Neural progenitor cell (in vitro differentiated cells): ENCODE measurements around the gene CREB3. TPM values are rescaled to one million over a fixed set of nuclear protein-coding genes. Genes with fewer than 3 reads are reported as not detected.
A peak's percentile ranks its signal among the peaks of the same experiment; 100 is the strongest.

Experiments
- DNase-seq: peaks from one replicate; pipeline ENCODE4 v3.0.0-alpha.2; 2016; ENCODE audit warnings: low spot score
- H2AFZ ChIP-seq: fragments of 200-600 bp; sonication (generic); replicated peaks from 2 replicates; pipeline ENCODE4 v1.6.1; 2016; ENCODE audit warnings: antibody characterized with exemption
- H3F3A ChIP-seq: fragments of 200-600 bp; sonication (generic); 2 replicates; pipeline ENCODE4 v1.6.1; 2016; ENCODE audit warnings: antibody characterized with exemption, low read depth
- H3K27ac ChIP-seq: fragments of 200-600 bp; sonication (generic); 2 replicates; pipeline ENCODE4 v1.5.1; 2016; ENCODE audit warnings: mild to moderate bottlenecking
- H3K27me3 ChIP-seq: fragments of 200-600 bp; sonication (generic); 2 replicates; pipeline ENCODE4 v1.6.1; 2016; ENCODE audit warnings: mild to moderate bottlenecking, moderate library complexity
- H3K36me3 ChIP-seq: fragments of 200-600 bp; sonication (generic); 2 replicates; pipeline ENCODE4 v1.5.1; 2016
- H3K4me1 ChIP-seq: fragments of 200-600 bp; sonication (generic); 2 replicates; pipeline ENCODE4 v1.6.1; 2016; ENCODE audit warnings: mixed run types
- H3K4me2 ChIP-seq: fragments of 200-600 bp; sonication (generic); 2 replicates; pipeline ENCODE4 v1.6.1; 2016
- H3K4me3 ChIP-seq: fragments of 200-600 bp; sonication (generic); 2 replicates; pipeline ENCODE4 v1.5.1; 2016
- H3K79me2 ChIP-seq: fragments of 200-600 bp; sonication (generic); 2 replicates; pipeline ENCODE4 v1.6.1; 2016; ENCODE audit warnings: low read depth
- H3K9ac ChIP-seq: fragments of 200-600 bp; sonication (generic); 2 replicates; pipeline ENCODE4 v1.6.1; 2016
- H3K9me3 ChIP-seq: fragments of 200-600 bp; sonication (generic); 2 replicates; pipeline ENCODE4 v1.5.1; 2016; ENCODE audit warnings: low read depth
- H4K20me1 ChIP-seq: fragments of 200-600 bp; sonication (generic); 2 replicates; pipeline ENCODE4 v1.6.1; 2016; ENCODE audit warnings: low read depth
- H3K27ac Mint-ChIP-seq: 3 replicates; pipeline ENCODE4 v1.8.0; 2021; ENCODE audit warnings: mixed read lengths
- H3K27me3 Mint-ChIP-seq: 2 replicates; pipeline ENCODE4 v1.8.0; 2022; ENCODE audit warnings: low read depth, mild to moderate bottlenecking, inconsistent platforms, moderate library complexity, mixed read lengths; ENCODE audit not compliant: insufficient read depth
- H3K36me3 Mint-ChIP-seq: 3 replicates; pipeline ENCODE4 v1.8.0; 2021; ENCODE audit warnings: mixed read lengths
- H3K4me1 Mint-ChIP-seq: 3 replicates; pipeline ENCODE4 v1.8.0; 2021; ENCODE audit warnings: mixed read lengths
- H3K4me3 Mint-ChIP-seq: 3 replicates; pipeline ENCODE4 v1.8.0; 2021; ENCODE audit warnings: mild to moderate bottlenecking, moderate library complexity, mixed read lengths
- H3K9me3 Mint-ChIP-seq: 3 replicates; pipeline ENCODE4 v1.8.0; 2020; ENCODE audit warnings: mixed read lengths
- EZH2 ChIP-seq: fragments of 200-600 bp; sonication (generic); IDR thresholded peaks from 2 replicates; pipeline ENCODE4 v1.6.1; 2017; ENCODE audit warnings: antibody characterized with exemption, mild to moderate bottlenecking, moderate library complexity
- EZH2phosphoT487 ChIP-seq: fragments of 200-600 bp; sonication (generic); IDR thresholded peaks from 2 replicates; pipeline ENCODE4 v1.6.1; 2017; ENCODE audit warnings: antibody characterized with exemption
- total RNA-seq: library from RNA; depleted of rRNA; stranded (reverse); fragments of >200 nt; gene quantifications from 2 replicates; pipeline ENCODE4 v1.2.3, GENCODE V29; 2015; ENCODE audit warnings: low replicate concordance
- TF ChIP-seq, protein P1 (sequence below): fragments of 200-600 bp; sonication (generic); IDR thresholded peaks from 2 replicates; pipeline ENCODE4 v1.5.1; 2017; ENCODE audit warnings: antibody characterized with exemption, mild to moderate bottlenecking

The CREB3 gene
- total RNA-seq, 1 donor from 2014 or later, result 27.9 TPM

DNA sequence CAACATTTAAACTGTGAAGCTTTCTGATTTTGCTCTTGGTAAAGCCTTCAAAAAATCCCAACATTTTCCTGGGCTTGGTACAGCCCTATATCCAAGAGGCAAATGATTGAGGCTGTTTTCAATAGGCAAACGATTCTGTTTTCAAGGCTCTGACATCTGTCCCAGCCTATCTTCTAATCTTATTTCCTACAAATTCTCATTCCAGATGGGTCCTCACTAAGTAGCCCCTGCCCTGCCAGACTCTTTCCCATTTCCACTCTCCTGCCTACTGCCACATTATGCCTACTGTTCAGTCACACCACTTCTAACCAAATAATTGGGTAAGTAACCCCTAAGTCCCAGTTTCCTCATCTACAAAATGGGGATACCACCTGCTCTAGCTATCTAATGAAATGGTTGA is 13.1 kb downstream of the CREB3 start:
- H4K20me1 ChIP-seq, result peaks cover 48% of the 10 kb centered on the region

DNA sequence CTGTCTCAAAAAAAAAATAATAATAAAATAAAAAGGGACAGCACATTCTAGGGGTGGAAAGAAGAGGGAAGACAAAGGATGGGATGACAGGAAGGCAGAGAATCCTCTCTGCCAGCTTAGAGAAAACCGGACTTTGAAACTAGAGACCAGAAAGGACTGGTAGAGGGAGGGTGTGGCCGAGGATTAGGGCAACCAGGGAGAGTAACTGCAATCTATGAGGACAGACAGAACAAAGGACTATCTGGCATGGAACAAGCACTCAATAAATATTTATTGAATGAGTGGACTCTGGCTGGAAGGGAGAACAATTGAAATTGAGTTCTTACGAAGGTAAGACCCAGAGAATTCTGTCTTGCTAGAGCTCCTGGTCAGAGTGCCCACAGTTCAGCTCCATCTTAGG is 14.1 kb downstream of the CREB3 start:
- Histone ChIP-seq H3K4me2 (peak overlapping the region; percentile 98), H3K36me3 (no peaks in the 10 kb centered on the region), H3K4me1 (peaks cover 21% of the 10 kb centered on the region), H3K27me3 (no peaks in the 10 kb centered on the region), H3K27ac (no peak overlapping the region), H3K79me2 (peaks cover 64% of the 10 kb centered on the region), H2AFZ (no peak overlapping the region), H3K9ac (no peak overlapping the region), H3F3A (peaks cover 10% of the 10 kb centered on the region), H3K9me3 (no peaks in the 10 kb centered on the region), H4K20me1 (peaks cover 48% of the 10 kb centered on the region), H3K4me3 (peak overlapping the region; percentile 75)
- no peaks in the 10 kb centered on the region for H3K9me3 Mint-ChIP-seq
- peaks cover 33% of the 10 kb centered on the region for H3K36me3 Mint-ChIP-seq
- TF ChIP-seq EZH2, result no peak
- TF ChIP-seq EZH2phosphoT487, result no peak
- TF ChIP-seq, protein P1, sequence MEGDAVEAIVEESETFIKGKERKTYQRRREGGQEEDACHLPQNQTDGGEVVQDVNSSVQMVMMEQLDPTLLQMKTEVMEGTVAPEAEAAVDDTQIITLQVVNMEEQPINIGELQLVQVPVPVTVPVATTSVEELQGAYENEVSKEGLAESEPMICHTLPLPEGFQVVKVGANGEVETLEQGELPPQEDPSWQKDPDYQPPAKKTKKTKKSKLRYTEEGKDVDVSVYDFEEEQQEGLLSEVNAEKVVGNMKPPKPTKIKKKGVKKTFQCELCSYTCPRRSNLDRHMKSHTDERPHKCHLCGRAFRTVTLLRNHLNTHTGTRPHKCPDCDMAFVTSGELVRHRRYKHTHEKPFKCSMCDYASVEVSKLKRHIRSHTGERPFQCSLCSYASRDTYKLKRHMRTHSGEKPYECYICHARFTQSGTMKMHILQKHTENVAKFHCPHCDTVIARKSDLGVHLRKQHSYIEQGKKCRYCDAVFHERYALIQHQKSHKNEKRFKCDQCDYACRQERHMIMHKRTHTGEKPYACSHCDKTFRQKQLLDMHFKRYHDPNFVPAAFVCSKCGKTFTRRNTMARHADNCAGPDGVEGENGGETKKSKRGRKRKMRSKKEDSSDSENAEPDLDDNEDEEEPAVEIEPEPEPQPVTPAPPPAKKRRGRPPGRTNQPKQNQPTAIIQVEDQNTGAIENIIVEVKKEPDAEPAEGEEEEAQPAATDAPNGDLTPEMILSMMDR, result no peak
- H3K27me3 Mint-ChIP-seq, result peaks cover 3% of the 10 kb centered on the region
- H3K27ac Mint-ChIP-seq, result no peak overlapping the region
- peak overlapping the region; percentile 94 for H3K4me3 Mint-ChIP-seq
- DNase-seq, result no peak
- peaks cover 30% of the 10 kb centered on the region for H3K4me1 Mint-ChIP-seq

More for the DNA sequence above, 13.1 kb downstream of the CREB3 start:
- H3F3A ChIP-seq, result peaks cover 10% of the 10 kb centered on the region
- no peak overlapping the region for H3K27ac Mint-ChIP-seq
- peaks cover 3% of the 10 kb centered on the region for H3K27me3 Mint-ChIP-seq
- H3K4me3 Mint-ChIP-seq, result peak overlapping the region; percentile 46
- H3K36me3 ChIP-seq, result no peaks in the 10 kb centered on the region
- peaks cover 30% of the 10 kb centered on the region for H3K4me1 Mint-ChIP-seq
- no peaks in the 10 kb centered on the region for H3K9me3 ChIP-seq
- H3K27ac ChIP-seq, result no peak overlapping the region
- H3K4me2 ChIP-seq, result peak overlapping the region; percentile 98
- H3K4me3 ChIP-seq, result no peak overlapping the region
- no peak overlapping the region for H2AFZ ChIP-seq
- peaks cover 27% of the 10 kb centered on the region for H3K36me3 Mint-ChIP-seq
- no peaks in the 10 kb centered on the region for H3K27me3 ChIP-seq
- TF ChIP-seq, protein P1, result no peak
- TF ChIP-seq EZH2 (no peak), EZH2phosphoT487 (no peak)
- no peaks in the 10 kb centered on the region for H3K9me3 Mint-ChIP-seq
- peaks cover 64% of the 10 kb centered on the region for H3K79me2 ChIP-seq
- DNase-seq, result no peak
- H3K4me1 ChIP-seq, result peaks cover 21% of the 10 kb centered on the region
- H3K9ac ChIP-seq, result no peak overlapping the region

DNA sequence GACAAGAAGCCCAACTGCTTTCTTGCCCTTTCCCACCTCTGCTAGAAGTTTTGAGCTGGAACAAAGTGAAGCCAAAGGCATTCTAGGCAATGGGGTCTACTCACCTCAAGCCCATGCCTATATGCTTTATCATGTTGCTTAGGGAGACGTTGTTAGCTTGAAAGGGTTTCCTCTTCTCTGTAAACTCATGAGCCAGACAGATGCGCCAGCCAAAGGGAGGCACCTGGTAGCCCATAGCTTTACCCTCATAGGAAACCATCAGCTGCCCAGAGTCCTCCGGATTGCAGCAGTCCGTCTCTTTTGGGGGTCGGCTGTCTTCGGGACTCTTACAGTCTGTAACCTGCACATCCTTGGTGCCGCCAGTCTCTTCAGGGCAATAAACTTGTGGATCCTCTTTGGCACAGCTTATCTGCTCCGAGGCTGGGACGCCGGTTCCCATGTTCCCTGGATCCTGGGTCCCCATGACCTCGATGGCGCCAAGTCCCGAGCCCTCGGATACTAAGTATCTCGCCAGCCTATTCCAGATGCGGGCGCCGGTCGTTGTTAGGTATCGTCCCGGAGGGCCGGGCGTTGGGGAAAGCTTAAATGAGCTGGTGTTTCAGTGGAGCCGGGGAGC is 15.9 kb downstream of the CREB3 start:
- no peaks in the 10 kb centered on the region for H3K27me3 ChIP-seq
- H3K9me3 Mint-ChIP-seq, result no peaks in the 10 kb centered on the region
- no peaks in the 10 kb centered on the region for H3K36me3 ChIP-seq
- peak overlapping the region; percentile 18 for H3K27ac ChIP-seq
- H3F3A ChIP-seq, result peaks cover 10% of the 10 kb centered on the region
- H3K4me3 Mint-ChIP-seq, result peak overlapping the region; percentile 94
- TF ChIP-seq EZH2, result no peak
- TF ChIP-seq, protein P1, result no peak
- no peak for TF ChIP-seq EZH2phosphoT487
- peaks cover 21% of the 10 kb centered on the region for H3K4me1 ChIP-seq
- H3K4me3 ChIP-seq, result peak overlapping the region; percentile 75
- no peak for DNase-seq
- H3K36me3 Mint-ChIP-seq, result peaks cover 28% of the 10 kb centered on the region
- H4K20me1 ChIP-seq, result peaks cover 48% of the 10 kb centered on the region
- H3K27me3 Mint-ChIP-seq, result peaks cover 3% of the 10 kb centered on the region
- peak overlapping the region; percentile 97 for H2AFZ ChIP-seq
- no peaks in the 10 kb centered on the region for H3K9me3 ChIP-seq
- peak overlapping the region; percentile 53 for H3K27ac Mint-ChIP-seq
- H3K4me2 ChIP-seq, result peak overlapping the region; percentile 98
- H3K79me2 ChIP-seq, result peaks cover 64% of the 10 kb centered on the region
- peak overlapping the region; percentile 70 for H3K9ac ChIP-seq
- H3K4me1 Mint-ChIP-seq, result peaks cover 30% of the 10 kb centered on the region
